Mesothelial cell of epicardium (in vitro differentiated cells): Measurements from ENCODE around the gene ATP2A3. TPM values are rescaled to one million over a fixed set of nuclear protein-coding genes. Genes with fewer than 3 reads are reported as not detected.

Experiments
- DNase-seq, 2 experiments: peaks; one replicate each; pipeline ENCODE4 v3.0.0; 2021; ENCODE audit warnings: low spot score in 2 of 2; ENCODE audit not compliant: unreplicated experiment in 2 of 2
- H3K27ac Mint-ChIP-seq: 2 replicates; pipeline ENCODE4 v1.8.0; 2021; ENCODE audit warnings: mixed read lengths
- H3K27me3 Mint-ChIP-seq: 2 replicates; pipeline ENCODE4 v1.8.0; 2021; ENCODE audit warnings: low read depth, mixed read lengths
- H3K36me3 Mint-ChIP-seq: 2 replicates; pipeline ENCODE4 v1.8.0; 2021; ENCODE audit warnings: mixed read lengths
- H3K4me1 Mint-ChIP-seq: 2 replicates; pipeline ENCODE4 v1.8.0; 2021; ENCODE audit warnings: mixed read lengths
- H3K4me3 Mint-ChIP-seq: 2 replicates; pipeline ENCODE4 v1.8.0; 2021; ENCODE audit warnings: mild to moderate bottlenecking, moderate library complexity, mixed read lengths
- H3K9me3 Mint-ChIP-seq: 2 replicates; pipeline ENCODE4 v1.8.0; 2021; ENCODE audit warnings: mixed read lengths
- CTCF ChIP-seq: fragments of 200-600 bp; sonication (generic); IDR thresholded peaks from one replicate; pipeline ENCODE4 v1.5.0; 2021; ENCODE audit warnings: antibody characterized with exemption; ENCODE audit not compliant: unreplicated experiment
- total RNA-seq: library from RNA; stranded (reverse); gene quantifications from 3 replicates; pipeline ENCODE4 v1.2.1, GENCODE V29; 2021

Gene ATP2A3
- total RNA-seq, 1 donor from 2014 or later: 4.1 TPM

DNA sequence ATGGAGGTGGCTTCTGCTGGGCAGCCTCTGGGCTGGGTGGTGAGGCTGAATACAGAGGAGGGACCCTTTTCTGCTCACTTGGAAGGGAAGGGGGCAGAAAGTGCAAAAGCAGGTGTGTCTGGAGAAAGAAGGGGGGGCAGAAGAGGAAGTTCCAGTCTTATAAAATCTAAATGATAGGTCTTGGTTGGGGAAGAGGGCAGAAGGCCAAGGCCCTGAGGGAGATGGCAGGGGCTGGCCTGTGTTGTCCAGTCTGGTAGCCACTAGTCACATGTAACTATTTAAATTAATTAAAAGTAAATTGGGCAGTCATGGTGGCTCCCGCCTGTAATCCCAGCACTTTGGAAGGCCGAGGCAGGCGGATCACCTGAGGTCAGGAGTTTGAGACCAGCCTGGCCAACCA, 68.9 kb downstream of the ATP2A3 start:
- no peaks in the 10 kb centered on the region for H3K9me3 Mint-ChIP-seq
- peaks cover 26% of the 10 kb centered on the region for H3K4me1 Mint-ChIP-seq
- no peaks in the 10 kb centered on the region for H3K36me3 Mint-ChIP-seq
- H3K27me3 Mint-ChIP-seq: peaks cover 18% of the 10 kb centered on the region
- H3K27ac Mint-ChIP-seq: no peak overlapping the region
- no peak for TF ChIP-seq CTCF
- no peak overlapping the region for H3K4me3 Mint-ChIP-seq
- DNase-seq: no peak

DNA sequence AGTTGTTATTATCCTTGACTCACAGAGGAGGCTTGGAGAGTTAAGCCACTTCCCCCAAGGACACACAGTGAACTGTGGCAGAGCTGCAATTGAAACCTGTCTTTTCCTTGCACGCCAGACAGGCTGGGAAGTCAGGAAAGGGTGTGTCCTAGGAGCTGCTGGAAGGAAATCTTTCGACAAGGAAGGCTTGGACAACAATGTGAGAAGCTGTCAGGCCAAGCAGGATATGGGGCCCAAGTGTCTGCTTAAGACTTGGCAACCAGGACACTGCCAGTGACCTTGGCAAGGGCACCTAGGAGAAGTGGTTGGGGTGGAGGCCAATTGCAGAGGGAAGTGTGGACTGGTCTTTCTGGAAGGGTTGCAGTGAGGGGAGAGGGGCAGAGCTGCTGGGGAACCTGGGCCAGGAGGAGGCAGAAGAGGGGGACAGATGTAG, 69.3 kb downstream of the ATP2A3 start:
- no peak for TF ChIP-seq CTCF
- no peak overlapping the region for H3K27ac Mint-ChIP-seq
- H3K4me3 Mint-ChIP-seq: no peak overlapping the region
- peaks cover 29% of the 10 kb centered on the region for H3K4me1 Mint-ChIP-seq
- no peak for DNase-seq
- no peaks in the 10 kb centered on the region for H3K36me3 Mint-ChIP-seq
- H3K27me3 Mint-ChIP-seq: peaks cover 22% of the 10 kb centered on the region
- no peaks in the 10 kb centered on the region for H3K9me3 Mint-ChIP-seq

DNA sequence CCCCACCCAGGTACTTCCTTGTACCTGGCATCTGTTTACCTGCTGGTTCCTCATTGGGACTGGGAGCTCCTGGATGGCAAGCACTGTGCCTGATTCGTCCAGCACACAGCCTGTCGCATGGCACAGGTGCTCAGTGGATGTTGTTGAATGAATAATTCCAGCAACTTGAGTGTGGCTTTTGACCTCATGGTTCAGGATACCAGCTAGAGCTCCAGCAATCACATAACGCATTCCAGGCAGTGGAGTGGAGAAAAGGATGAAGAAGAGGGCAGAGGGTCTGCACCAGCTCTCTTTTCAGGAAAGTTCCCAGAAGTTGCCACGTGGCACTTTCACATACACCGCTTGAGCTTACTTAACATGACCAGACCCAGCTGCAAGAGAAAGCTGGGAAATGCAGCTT, 70.0 kb downstream of the ATP2A3 start:
- no peak for TF ChIP-seq CTCF
- H3K9me3 Mint-ChIP-seq: no peaks in the 10 kb centered on the region
- peaks cover 29% of the 10 kb centered on the region for H3K4me1 Mint-ChIP-seq
- H3K27me3 Mint-ChIP-seq: peaks cover 22% of the 10 kb centered on the region
- H3K27ac Mint-ChIP-seq: no peak overlapping the region
- DNase-seq: no peak
- peak overlapping the region; percentile 70 for H3K4me3 Mint-ChIP-seq
- no peaks in the 10 kb centered on the region for H3K36me3 Mint-ChIP-seq

GRCh38 chr17:3893720-3894116, 70.5 kb downstream of the ATP2A3 start:
- Mint-ChIP-seq H3K36me3 (no peaks in the 10 kb centered on the region), H3K27ac (peak overlapping the region; percentile 19), H3K4me1 (peaks cover 31% of the 10 kb centered on the region), H3K9me3 (no peaks in the 10 kb centered on the region), H3K27me3 (peaks cover 22% of the 10 kb centered on the region), H3K4me3 (peak overlapping the region; percentile 70)
- TF ChIP-seq CTCF: no peak
- DNase-seq: no peak

- peak; percentile 87 for DNase-seq
- no peak for TF ChIP-seq CTCF
- no peaks in the 10 kb centered on the region for H3K9me3 Mint-ChIP-seq
- peak within 1 kb of the TSS; percentile 19 for H3K27ac Mint-ChIP-seq
- no peaks in the 10 kb centered on the region for H3K36me3 Mint-ChIP-seq
- H3K27me3 Mint-ChIP-seq: peaks cover 22% of the 10 kb centered on the region
- peak within 1 kb of the TSS; percentile 70 for H3K4me3 Mint-ChIP-seq
- H3K4me1 Mint-ChIP-seq: peaks cover 35% of the 10 kb centered on the region
These were observed 71.1 kb downstream of the ATP2A3 start, which contains the start of gene CAMKK1 for GRCh38 chr17:3893003-3893719. TSS of gene CAMKK1 (minus strand) at chr17:3893053. CDS start at chr17:3885687, 7,366 bp downstream.
